ENCODE results near the gene TIMM44. TPM values are rescaled to one million over a fixed set of nuclear protein-coding genes. Genes with fewer than 3 reads are reported as not detected.

Gene TIMM44
- polyA plus RNA-seq, 1 of the 3 experiments (the other 2 are of a cell fraction), result 49.7 TPM

- no peak overlapping the region for H3K4me2 ChIP-seq
- H3K4me1 ChIP-seq (ENCODE audit: control insufficient read depth in 1 of 2, insufficient read depth in 2 of 2, low read depth in 1 of 2, low read length in 1 of 2), result no peaks in the 10 kb centered on the region
- no peak overlapping the region for H2AFZ ChIP-seq (ENCODE audit: low read depth)
- H3K4me3 ChIP-seq (ENCODE audit: low read depth in 2 of 2, low read length in 1 of 2), result no peak overlapping the region
- H3K9me2 ChIP-seq, result no peaks in the 10 kb centered on the region
- peaks cover 26% of the 10 kb centered on the region; the same call in 1 of the 2 replicates for H3K79me2 ChIP-seq (ENCODE audit: insufficient read depth)
- no peaks in the 10 kb centered on the region for H3K9me3 ChIP-seq
- no peak for DNase-seq
- no peak overlapping the region for H3K27ac ChIP-seq (ENCODE audit: low read depth in 2 of 2, low read length in 1 of 2)
- H3F3A ChIP-seq (replicated peaks; ENCODE audit: insufficient read depth), result no peaks in the 10 kb centered on the region
- CTCF ChIA-PET, result interaction anchor here (0.8 to 1.5 kb wide), 2 partner anchors 9 to 24 kb away, joined by 4 read pairs; no protein-coding TSS in a partner anchor
- POLR2A ChIA-PET, result no interaction called here
- H4K20me1 ChIP-seq (ENCODE audit: insufficient read depth), result peaks cover 31% of the 10 kb centered on the region
- H3K9ac ChIP-seq, result no peak overlapping the region
- H3K27me3 ChIP-seq (ENCODE audit: insufficient read depth), result no peaks in the 10 kb centered on the region
- 95% methylated on average over 11 of the region's 12 CpGs for WGBS (ENCODE audit: low lambda C conversion rate)
- H3K36me3 ChIP-seq (replicated peaks in 1 of 2; ENCODE audit: control insufficient read depth in 1 of 2, insufficient read depth in 2 of 2, low read length in 1 of 2), result peaks cover 0 to 87% of the 10 kb centered on the region in 2 experiments
- TF ChIP-seq SMC3 (IDR thresholded peaks at IDR 0.05; ENCODE audit: low read depth, low read length) (no peak), POLR2AphosphoS5 (IDR thresholded peaks at IDR 0.05; ENCODE audit: low read depth, low read length) (no peak), GABPA (IDR thresholded peaks at IDR 0.05; ENCODE audit: low read depth) (no peak), REST (IDR thresholded peaks at IDR 0.05; ENCODE audit: low read depth, low read length) (no peak), FOXM1 (IDR thresholded peaks at IDR 0.05; ENCODE audit: low read depth) (no peak), NFIC (IDR thresholded peaks at IDR 0.05; ENCODE audit: borderline replicate concordance) (no peak)
Measured at GRCh38 chr19:7978179-7978825, 34.8 kb upstream of the TIMM44 start.

- POLR2A ChIA-PET, result no interaction called here
- H3K9ac ChIP-seq, result no peak overlapping the region
- H3K79me2 ChIP-seq (ENCODE audit: insufficient read depth), result peaks cover 20% of the 10 kb centered on the region; the same call in 1 of the 2 replicates
- H2AFZ ChIP-seq (ENCODE audit: low read depth), result no peak overlapping the region
- DNase-seq, result no peak
- no peaks in the 10 kb centered on the region for H3K9me2 ChIP-seq
- WGBS (ENCODE audit: low lambda C conversion rate), result 98% methylated on average over 5 of the region's 6 CpGs
- H3K36me3 ChIP-seq (replicated peaks in 1 of 2; ENCODE audit: control insufficient read depth in 1 of 2, insufficient read depth in 2 of 2, low read length in 1 of 2), result peaks cover 0 to 81% of the 10 kb centered on the region in 2 experiments
- no peaks in the 10 kb centered on the region for H3K27me3 ChIP-seq (ENCODE audit: insufficient read depth)
- H3K9me3 ChIP-seq, result no peaks in the 10 kb centered on the region
- H3K27ac ChIP-seq (ENCODE audit: low read depth in 2 of 2, low read length in 1 of 2), result no peak overlapping the region
- no peak overlapping the region for H3K4me3 ChIP-seq (ENCODE audit: low read depth in 2 of 2, low read length in 1 of 2)
- no peaks in the 10 kb centered on the region for H3K4me1 ChIP-seq (ENCODE audit: control insufficient read depth in 1 of 2, insufficient read depth in 2 of 2, low read depth in 1 of 2, low read length in 1 of 2)
- peaks cover 25% of the 10 kb centered on the region; the same call in 1 of the 2 replicates for H4K20me1 ChIP-seq (ENCODE audit: insufficient read depth)
- no peaks in the 10 kb centered on the region for H3F3A ChIP-seq (replicated peaks; ENCODE audit: insufficient read depth)
- H3K4me2 ChIP-seq, result no peak overlapping the region
- CTCF ChIA-PET, result interaction anchor here (0.8 to 1.5 kb wide), 3 partner anchors 8 to 25 kb away, joined by 4 read pairs; no protein-coding TSS in a partner anchor
- TF ChIP-seq MEF2A (IDR thresholded peaks at IDR 0.05; ENCODE audit: borderline replicate concordance, low read depth) (no peak), GATA2 (CRISPR knock-in tag; IDR thresholded peaks at IDR 0.05) (no peak), MAX (IDR thresholded peaks at IDR 0.05; ENCODE audit: low read depth) (no peak), USF2 (IDR thresholded peaks at IDR 0.05; ENCODE audit: borderline replicate concordance, low read depth, low read length) (no peak), JUND (IDR thresholded peaks at IDR 0.05) (no peak), USF1 (IDR thresholded peaks at IDR 0.05; ENCODE audit: borderline replicate concordance, low read depth) (no peak), ZBTB33 (IDR thresholded peaks at IDR 0.05; ENCODE audit: borderline replicate concordance, low read depth) (no peak), GABPA (IDR thresholded peaks at IDR 0.05; ENCODE audit: low read depth) (no peak), EP300 (IDR thresholded peaks at IDR 0.05; ENCODE audit: borderline replicate concordance in 1 of 2, low read depth in 1 of 2, low read length in 1 of 2) (no peak), EZH2phosphoT487 (IDR thresholded peaks at IDR 0.05; ENCODE audit: borderline replicate concordance, low read depth) (no peak), RFX5 (IDR thresholded peaks at IDR 0.05; ENCODE audit: low read length) (no peak), NFIC (IDR thresholded peaks at IDR 0.05; ENCODE audit: borderline replicate concordance) (no peak)
Measured at GRCh38 chr19:7977723-7978040, 34.2 kb upstream of the TIMM44 start.

All from SK-N-SH (cell line).